GM12872 (cell line): ENCODE data around the gene NSF.

Experiments used
- CTCF ChIP-seq: IDR thresholded peaks from 3 replicates; pipeline ENCODE4 v1.5.1; 2011; ENCODE audit warnings: low read depth, mild to moderate bottlenecking, low read length, moderate library complexity; ENCODE audit not compliant: insufficient read depth

Gene NSF

GRCh38 chr17:46745376-46745775 is 154.9 kb downstream of the NSF start:
- no peak for TF ChIP-seq CTCF

GRCh38 chr17:46751425-46751824 is 161.0 kb downstream of the NSF start:
- no peak for TF ChIP-seq CTCF

GRCh38 chr17:46753776-46754175 is 163.3 kb downstream of the NSF start:
- TF ChIP-seq CTCF = no peak

GRCh38 chr17:46756081-46756735 is 165.7 kb downstream of the NSF start:
- TF ChIP-seq CTCF = no peak

- TF ChIP-seq CTCF = no peak
Observed at GRCh38 chr17:46756861-46757260, 166.4 kb downstream of the NSF start.

- TF ChIP-seq CTCF = no peak
Observed at GRCh38 chr17:46758614-46759013, 168.1 kb downstream of the NSF start.

- no peak for TF ChIP-seq CTCF
Observed at GRCh38 chr17:46759141-46759540, 168.7 kb downstream of the NSF start.
